ENCODE measurements around the gene DDIAS. TPM values are rescaled to one million over a fixed set of nuclear protein-coding genes. Genes with fewer than 3 reads are reported as not detected.

The DDIAS gene
- total and polyA plus RNA-seq, 12 donors, result 0.17 to 2.7 (median 0.83) TPM

DNA sequence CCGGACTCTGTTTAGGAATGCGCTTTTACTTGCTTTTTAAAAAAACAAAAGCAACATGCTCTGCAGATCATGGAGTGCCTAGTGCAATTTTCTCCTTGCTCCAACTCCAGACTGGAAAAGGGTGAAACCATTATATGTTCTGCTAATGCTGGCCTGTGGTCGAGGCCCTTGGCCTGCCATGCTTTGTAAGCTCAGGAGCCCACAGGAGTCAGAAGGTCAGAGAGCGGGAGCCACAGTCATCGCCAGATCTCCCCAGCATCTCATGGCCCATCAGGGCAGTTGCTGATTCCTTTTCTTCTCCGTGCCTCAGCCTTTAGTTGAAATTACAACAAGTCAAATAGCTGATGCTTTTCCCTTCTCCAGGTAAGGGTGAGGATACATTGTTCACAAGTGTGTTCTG is 80.3 kb downstream of the DDIAS start:
- H3K27ac ChIP-seq, result no peak overlapping the region
- H3K4me3 ChIP-seq, result no peak overlapping the region
- H3K36me3 ChIP-seq (replicated peaks in 1 of 2), result peaks cover 0 to 20% of the 10 kb centered on the region in 2 donors
- TF ChIP-seq POLR2A (IDR thresholded peaks at IDR 0.05) (no peak), CTCF (IDR thresholded peaks at IDR 0.05) (no peak)
- no peaks in the 10 kb centered on the region for H3K9me3 ChIP-seq (replicated peaks in 1 of 3)
- no peak for DNase-seq
- peaks cover 8 to 22% of the 10 kb centered on the region in 2 donors for H3K4me1 ChIP-seq (replicated peaks in 1 of 2)
- intact Hi-C loops (cut with DNase I), result no loop called here
- H3K27me3 ChIP-seq, result no peaks in the 10 kb centered on the region
- WGBS, 4 donors, result 93 to 97% (median 94%) methylated on average over 6 of the region's 6 CpGs

Other genes with a start within 250 kb of the DDIAS start
- gene FAM181B, start 167.9 kb upstream of the DDIAS start, total RNA-seq, result 1 to 10 TPM in 3 of 9 donors, under 1 TPM in 4, not detected in 2; 0.04 to 2.7 (median 0.61) TPM
- 1 to 10 TPM in 2 of 3 donors, under 1 TPM in 1; 0.42 to 3.2 (median 1.4) TPM for gene FAM181B, start 167.9 kb upstream of the DDIAS start, polyA plus RNA-seq
- gene PRCP, start 1.3 kb upstream of the DDIAS start, total RNA-seq, result 100 to 1,000 TPM in 8 of 9 donors, 10 to 100 TPM in 1; 79.9 to 169 (median 136) TPM
- 100 to 1,000 TPM in 1 of 3 donors, 10 to 100 TPM in 2; 29.9 to 196 (median 37.9) TPM for gene PRCP, start 1.3 kb upstream of the DDIAS start, polyA plus RNA-seq
- 10 to 100 TPM; 24.5 to 69.4 (median 41.9) TPM for gene RAB30, start 170.2 kb downstream of the DDIAS start, total RNA-seq
- gene RAB30, start 170.2 kb downstream of the DDIAS start, polyA plus RNA-seq, result 10 to 100 TPM in 1 of 3 donors, 1 to 10 TPM in 2; 5.1 to 55.4 (median 5.4) TPM